GM10248 (cell line): ENCODE data around the gene TMEM40.
"Not testable (repeated sequence)": the region's sequence is repeated elsewhere in the genome, so short reads cannot be mapped to it uniquely, and the experiment has no call there.

Experiments
- CTCF ChIA-PET: fragments of 300-600 bp; sonication (Branson Sonifier 250); formaldehyde crosslinking; extraction: SDS; loops from one replicate; lab custom pipeline; 2021; ENCODE audit warnings: antibody characterized with exemption; lab: Yijun Ruan, JAX
- POLR2A ChIA-PET: fragments of 350-650 bp; sonication (Branson Sonifier 250); formaldehyde crosslinking; extraction: SDS; loops from one replicate; lab custom pipeline; 2020; ENCODE audit warnings: antibody characterized with exemption; lab: Yijun Ruan, JAX
- DNase-seq: peaks from one replicate; pipeline ENCODE4 v3.0.0; 2012; ENCODE audit errors: extremely low spot score
- TF ChIP-seq, protein P1 (sequence below): IDR thresholded peaks from 2 replicates; pipeline ENCODE4 v1.5.1; 2012; ENCODE audit warnings: mild to moderate bottlenecking, low read depth; ENCODE audit errors: extremely low read depth, missing control alignments, control extremely low read depth

TMEM40 gene

DNA sequence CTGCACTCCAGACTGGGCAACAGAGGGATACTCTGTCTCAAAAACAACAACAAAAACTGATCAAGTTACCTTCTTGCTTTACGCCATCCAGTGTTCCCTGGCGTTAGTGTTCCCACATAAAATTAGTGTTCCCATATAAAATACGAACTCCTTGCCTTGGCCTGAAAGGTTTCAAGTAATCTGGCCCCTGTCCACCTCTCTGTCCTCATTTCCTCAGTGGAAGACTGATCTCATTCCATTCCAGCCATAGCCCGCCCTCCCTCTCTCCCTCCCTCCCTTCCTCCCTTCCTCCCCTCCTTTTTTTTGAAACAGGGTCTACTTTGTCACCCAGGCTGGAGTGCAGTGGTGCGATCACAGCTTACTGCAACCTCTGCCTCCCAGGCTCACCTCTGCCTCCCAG is 34.6 kb upstream of the TMEM40 start:
- DNase-seq = no peak
- CTCF ChIA-PET = interaction anchor here (1.0 kb wide), 1 partner anchor 16 kb away, joined by 4 read pairs; no protein-coding TSS in a partner anchor
- POLR2A ChIA-PET = no interaction called here
- TF ChIP-seq, protein P1, sequence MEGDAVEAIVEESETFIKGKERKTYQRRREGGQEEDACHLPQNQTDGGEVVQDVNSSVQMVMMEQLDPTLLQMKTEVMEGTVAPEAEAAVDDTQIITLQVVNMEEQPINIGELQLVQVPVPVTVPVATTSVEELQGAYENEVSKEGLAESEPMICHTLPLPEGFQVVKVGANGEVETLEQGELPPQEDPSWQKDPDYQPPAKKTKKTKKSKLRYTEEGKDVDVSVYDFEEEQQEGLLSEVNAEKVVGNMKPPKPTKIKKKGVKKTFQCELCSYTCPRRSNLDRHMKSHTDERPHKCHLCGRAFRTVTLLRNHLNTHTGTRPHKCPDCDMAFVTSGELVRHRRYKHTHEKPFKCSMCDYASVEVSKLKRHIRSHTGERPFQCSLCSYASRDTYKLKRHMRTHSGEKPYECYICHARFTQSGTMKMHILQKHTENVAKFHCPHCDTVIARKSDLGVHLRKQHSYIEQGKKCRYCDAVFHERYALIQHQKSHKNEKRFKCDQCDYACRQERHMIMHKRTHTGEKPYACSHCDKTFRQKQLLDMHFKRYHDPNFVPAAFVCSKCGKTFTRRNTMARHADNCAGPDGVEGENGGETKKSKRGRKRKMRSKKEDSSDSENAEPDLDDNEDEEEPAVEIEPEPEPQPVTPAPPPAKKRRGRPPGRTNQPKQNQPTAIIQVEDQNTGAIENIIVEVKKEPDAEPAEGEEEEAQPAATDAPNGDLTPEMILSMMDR = no peak

DNA sequence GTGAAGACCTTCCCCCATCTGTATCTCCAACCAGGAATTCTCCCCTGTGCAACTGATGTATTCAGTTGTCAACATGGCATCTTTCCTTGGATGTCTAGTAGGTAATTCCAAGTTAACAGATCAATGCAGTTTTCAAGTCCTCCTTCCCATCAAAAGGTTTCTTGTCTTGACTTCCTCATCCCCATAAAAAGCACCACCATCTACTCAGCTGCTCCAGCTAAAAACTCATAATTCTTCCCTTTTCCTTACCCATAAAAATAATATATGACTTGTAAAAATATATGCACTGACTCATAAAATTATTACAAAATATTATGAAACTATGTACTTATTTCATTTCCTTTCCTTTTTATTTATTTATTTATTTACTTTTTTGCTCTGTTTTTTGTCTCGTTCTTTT is 32.4 kb upstream of the TMEM40 start:
- no peak for DNase-seq
- CTCF ChIA-PET = no interaction called here
- TF ChIP-seq, protein P1 = no peak
- POLR2A ChIA-PET = no interaction called here

DNA sequence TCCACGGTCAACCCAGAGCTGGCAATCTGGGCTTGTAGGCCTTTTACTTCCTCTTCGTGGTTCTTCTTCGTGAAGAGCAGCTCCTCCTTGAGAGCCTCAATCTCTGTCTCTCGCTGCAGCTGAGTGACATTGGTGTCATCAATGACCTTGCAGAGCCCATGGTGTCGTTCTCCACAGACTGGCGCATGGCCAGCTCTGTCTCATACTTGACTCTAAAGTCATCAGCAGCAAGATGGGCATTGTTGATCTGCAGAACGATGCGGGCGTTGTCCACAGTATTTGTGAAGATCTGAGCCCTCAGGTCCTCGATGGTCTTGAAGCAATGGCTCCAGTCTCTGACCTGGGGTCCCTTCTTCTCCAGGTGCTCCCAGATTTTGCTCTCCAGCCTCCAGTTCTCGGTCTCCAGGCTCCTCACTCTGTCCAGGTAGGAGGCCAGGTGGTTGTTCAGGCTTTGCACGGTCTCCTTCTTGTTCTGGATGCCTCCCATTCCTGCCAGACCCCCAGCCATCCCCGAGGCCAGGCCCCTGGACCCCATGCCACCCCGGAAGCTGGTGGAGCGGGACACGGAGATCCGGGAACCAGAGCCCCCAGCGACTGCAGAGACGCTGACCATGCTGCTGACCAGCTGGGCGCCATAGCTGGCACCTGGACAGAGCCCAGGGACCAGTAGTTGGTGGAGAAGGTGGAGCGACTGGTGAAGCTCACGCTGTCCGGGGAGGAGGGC is 29.1 kb upstream of the TMEM40 start:
- DNase-seq, POLR2A ChIA-PET: not testable (repeated sequence)
- CTCF ChIA-PET = interaction anchor here (0.8 to 3.2 kb wide), 23 partner anchors 8 to 604 kb away, joined by 3 to 36 read pairs (median 6); partner anchors contain the start of genes CAND2, RPL32 and TMEM40

DNA sequence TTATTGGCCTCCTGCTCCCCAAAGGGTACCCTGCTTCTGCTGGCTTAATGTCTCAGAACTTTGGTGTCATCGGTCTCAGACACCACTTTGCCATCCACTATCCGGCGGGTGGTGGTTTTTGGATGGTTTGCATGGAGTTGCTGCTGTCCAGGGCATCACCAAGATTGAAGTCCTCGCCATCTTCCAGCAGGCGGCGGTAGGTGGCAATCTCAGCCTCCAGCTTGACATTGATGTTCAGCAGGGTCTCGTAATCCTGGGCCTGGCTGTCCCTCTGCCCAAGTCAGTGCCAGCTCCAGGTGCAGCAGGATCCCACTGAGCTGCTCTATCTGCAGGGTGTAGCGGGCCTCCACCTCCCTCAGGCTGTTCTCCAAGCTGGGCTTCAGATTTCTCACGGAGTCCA is 28.3 kb upstream of the TMEM40 start:
- POLR2A ChIA-PET, DNase-seq: not testable (repeated sequence)
- CTCF ChIA-PET = interaction anchor here (0.8 to 3.2 kb wide), 20 partner anchors 9 to 603 kb away, joined by 3 to 36 read pairs (median 6); partner anchors contain the start of genes CAND2, RPL32 and TMEM40
- TF ChIP-seq, protein P1 = peak; percentile 37

DNA sequence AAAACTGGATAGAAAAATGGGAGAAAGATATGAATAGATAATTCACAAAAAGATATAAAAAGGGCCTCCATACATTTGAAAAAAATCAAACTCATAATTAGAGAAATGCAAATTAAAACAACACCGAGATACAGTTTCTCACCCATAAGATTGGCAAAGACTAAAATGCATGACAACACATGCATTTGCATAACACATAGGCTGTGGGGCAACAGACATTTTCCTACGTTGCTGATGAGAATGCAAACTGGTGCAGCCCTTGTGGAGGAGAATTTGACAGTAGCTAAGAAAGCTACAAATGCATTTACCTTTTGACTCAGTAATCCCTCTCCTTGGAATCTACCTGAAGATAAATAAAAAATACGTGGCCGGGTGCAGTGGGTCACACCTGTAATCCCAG is 26.0 kb upstream of the TMEM40 start:
- DNase-seq = no peak
- TF ChIP-seq, protein P1 = no peak
- ChIA-PET POLR2A (no interaction called here), CTCF (interaction anchor here (1.0 kb wide), 1 partner anchor 25 kb away, joined by 5 read pairs; no protein-coding TSS in a partner anchor)

DNA sequence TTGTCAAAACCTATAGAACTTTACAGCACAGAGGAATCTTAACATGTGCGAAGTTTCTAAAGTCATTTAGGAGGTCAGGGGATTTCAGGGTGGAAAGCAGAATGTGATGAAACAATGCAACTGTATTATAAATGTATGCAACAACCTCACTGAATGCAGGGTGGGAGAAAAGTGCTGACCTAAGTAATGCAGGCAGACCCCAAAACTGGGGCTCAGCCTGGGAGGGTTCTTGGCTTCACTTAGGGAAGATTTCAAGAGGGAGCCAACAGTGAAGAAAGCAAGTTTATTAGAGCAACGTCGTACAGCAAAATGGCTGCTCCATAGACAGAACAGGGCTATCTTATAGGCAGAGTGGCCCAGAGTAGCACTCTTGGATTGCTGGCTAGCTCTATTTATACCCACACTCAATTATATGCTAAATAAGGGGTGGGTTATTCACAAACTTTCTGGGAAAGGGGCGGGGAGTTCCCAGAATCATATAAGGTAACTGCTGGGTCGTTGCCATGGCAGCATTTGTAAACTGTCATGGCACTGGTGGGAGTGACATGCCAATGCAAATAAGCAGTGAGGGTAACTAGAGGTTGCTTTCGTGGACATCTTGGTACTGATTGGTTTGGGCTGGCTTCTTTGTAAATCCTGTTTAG is 23.2 kb upstream of the TMEM40 start:
- no peak for DNase-seq
- TF ChIP-seq, protein P1 = no peak
- POLR2A ChIA-PET = no interaction called here
- CTCF ChIA-PET = no interaction called here

DNA sequence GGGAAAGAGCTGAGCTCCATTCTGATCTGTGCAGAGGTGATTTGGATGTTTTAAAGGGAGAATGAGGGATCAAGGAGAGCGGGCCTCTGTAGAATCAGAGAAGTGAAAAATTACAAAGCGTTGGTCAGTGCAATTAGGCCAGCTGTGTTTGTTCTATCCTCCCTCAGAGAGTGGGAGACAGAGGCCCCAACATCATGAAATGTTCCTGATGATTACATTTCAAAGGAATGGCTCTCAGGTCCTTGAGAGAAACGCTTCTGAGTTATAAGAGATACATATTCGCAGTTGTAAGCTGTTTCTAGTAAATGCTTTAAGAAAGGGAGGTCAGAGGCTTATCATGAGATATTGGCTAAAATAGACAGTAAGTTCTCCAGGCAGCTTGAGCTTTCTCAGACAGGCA is 21.7 kb upstream of the TMEM40 start:
- TF ChIP-seq, protein P1 = no peak
- ChIA-PET CTCF (interaction anchor here (1.1 to 2.0 kb wide), 5 partner anchors 13 to 203 kb away, joined by 3 to 7 read pairs (median 4); partner anchors contain the start of genes RPL32 and TMEM40), POLR2A (no interaction called here)
- no peak for DNase-seq
